DMS 273 (cell line): ENCODE results near the gene HILPDA.
"Not testable (repeated sequence)": the region's sequence is repeated elsewhere in the genome, so short reads cannot be mapped to it uniquely, and the experiment has no call there.

Experiments used
- DNase-seq: peaks from one replicate; lab custom pipeline; 2025; ENCODE audit not compliant: unreplicated experiment; lab: John Stamatoyannopoulos, UW

Gene HILPDA

GRCh38 chr7:128459394-128459878, 3.8 kb downstream of the HILPDA start:
- peak; percentile 86 for DNase-seq

- DNase-seq, result no peak
These were observed 6.8 kb downstream of the HILPDA start for GRCh38 chr7:128462460-128462859.

GRCh38 chr7:128463345-128463744, 7.7 kb downstream of the HILPDA start:
- not testable (repeated sequence) for DNase-seq

GRCh38 chr7:128463933-128464332, 8.3 kb downstream of the HILPDA start:
- not testable (repeated sequence) for DNase-seq

GRCh38 chr7:128466871-128467270, 11.2 kb downstream of the HILPDA start:
- DNase-seq, result not testable (repeated sequence)

- peak; percentile 100 for DNase-seq
These were observed 21.0 kb downstream of the HILPDA start, which contains the start of gene METTL2B for GRCh38 chr7:128476402-128477335. Gene METTL2B (plus strand): TSS chr7:128476748. CDS start chr7:128476766, 18 bp downstream.

GRCh38 chr7:128477336-128477690, 21.6 kb downstream of the HILPDA start:
- DNase-seq, result not testable (repeated sequence)

GRCh38 chr7:128479082-128479481, 23.4 kb downstream of the HILPDA start:
- DNase-seq, result not testable (repeated sequence)

- DNase-seq, result not testable (repeated sequence)
These were observed 32.5 kb downstream of the HILPDA start for GRCh38 chr7:128488134-128488533.

- DNase-seq, result no peak
These were observed 41.7 kb downstream of the HILPDA start for GRCh38 chr7:128497405-128497804.

- DNase-seq, result not testable (repeated sequence)
These were observed 49.7 kb downstream of the HILPDA start for GRCh38 chr7:128505416-128505815.

- not testable (repeated sequence) for DNase-seq
These were observed 51.1 kb downstream of the HILPDA start for GRCh38 chr7:128506819-128507218.

- not testable (repeated sequence) for DNase-seq
These were observed 51.8 kb downstream of the HILPDA start for GRCh38 chr7:128507321-128507993.
